Activated gamma-delta T cell treated with Interleukin-2 at 50 U/mL for 16 hours (primary cell): ENCODE measurements around the gene GLS.
"Not testable (repeated sequence)": the region's sequence is repeated elsewhere in the genome, so short reads cannot be mapped to it uniquely, and the experiment has no call there.

ENCODE experiments used
- DNase-seq: peaks from one replicate; pipeline ENCODE4 v3.0.0-alpha.2; 2020

The GLS gene

GRCh38 chr2:190858817-190859216, 21.8 kb upstream of the GLS start:
- DNase-seq, result no peak

DNA sequence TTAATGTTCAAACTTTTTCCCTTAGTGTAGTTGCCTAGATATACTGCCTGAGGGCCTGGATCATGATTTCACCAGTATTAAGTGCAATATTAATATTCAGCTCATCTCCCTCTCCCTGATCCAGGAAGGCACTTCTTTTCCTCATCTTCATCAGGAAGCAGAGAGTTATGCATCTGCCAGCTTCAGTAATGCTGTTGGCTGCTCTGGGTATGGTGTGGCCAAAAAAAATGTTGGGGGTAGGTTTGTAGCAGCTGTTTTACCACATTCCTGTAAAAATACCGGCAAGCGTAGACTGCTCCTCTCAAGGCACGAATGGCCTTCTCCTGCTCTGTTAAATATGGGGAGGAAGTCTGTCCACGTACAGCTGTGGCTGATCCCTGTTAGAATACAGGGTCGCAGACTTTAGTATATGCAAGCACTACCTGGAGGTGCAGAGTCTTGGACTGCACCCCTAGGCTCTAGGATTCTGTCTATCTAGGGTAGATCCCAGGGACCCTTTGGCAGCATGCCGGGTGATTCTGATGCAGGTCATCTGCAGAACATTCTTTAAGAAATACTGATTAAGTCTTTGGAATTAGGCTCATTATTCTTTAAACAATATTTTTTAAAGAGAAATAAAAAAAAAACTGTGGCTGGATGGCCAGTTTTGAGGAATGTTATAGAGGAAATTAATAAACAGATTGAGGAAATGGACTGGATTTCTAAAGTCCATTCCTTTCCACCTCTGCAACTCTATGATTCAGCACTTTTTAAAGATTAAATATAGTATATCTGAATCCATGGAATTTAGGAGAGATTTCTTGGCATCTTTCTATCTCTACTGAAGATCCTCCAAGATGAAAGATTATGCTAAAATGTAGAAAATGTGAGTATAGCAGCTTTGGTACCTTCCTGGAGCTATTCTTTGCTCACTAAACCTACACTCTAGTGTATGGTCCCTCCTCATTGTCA, 21.0 kb upstream of the GLS start:
- DNase-seq, result no peak

- DNase-seq, result no peak
Measured at GRCh38 chr2:190860985-190861680, 19.5 kb upstream of the GLS start.

DNA sequence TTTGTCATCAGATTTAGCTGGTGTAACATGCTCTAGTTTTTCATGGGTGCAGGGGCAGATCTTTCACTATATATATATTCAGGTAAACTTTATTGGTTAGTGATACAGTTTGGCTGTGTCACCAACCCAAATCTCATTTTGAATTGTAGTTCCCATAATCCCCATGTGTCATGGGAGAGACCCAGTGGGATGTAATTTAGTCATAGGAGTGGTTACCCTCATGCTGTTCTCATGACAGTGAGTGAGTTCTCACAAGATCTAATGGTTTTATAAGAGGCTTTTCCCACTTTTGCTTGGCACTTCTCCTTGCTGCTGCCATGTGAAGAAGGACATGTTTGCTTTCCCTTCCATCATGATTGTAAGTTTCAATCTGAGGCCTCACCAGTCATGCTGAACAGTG, 18.5 kb upstream of the GLS start:
- not testable (repeated sequence) for DNase-seq

DNA sequence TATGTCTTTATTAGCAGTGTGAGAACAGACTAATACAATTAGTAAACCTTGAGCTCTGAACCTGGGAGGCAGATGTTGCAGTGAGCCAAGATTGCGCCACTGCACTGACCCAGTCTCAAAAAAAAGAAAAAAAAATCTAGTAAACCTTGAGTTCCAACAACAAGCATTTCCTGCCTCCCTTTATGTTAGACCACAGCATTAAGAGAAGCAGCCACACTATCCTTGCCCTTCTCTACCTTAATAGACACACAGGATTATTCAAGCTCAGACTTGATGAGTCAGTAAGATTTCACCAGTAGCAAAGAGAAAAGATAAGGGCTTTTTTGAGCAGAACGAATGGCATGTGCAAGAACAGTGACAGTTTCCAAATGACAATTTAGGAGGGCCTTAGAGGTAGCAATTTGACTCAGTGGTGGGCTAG, 18.0 kb upstream of the GLS start:
- DNase-seq, result no peak

DNA sequence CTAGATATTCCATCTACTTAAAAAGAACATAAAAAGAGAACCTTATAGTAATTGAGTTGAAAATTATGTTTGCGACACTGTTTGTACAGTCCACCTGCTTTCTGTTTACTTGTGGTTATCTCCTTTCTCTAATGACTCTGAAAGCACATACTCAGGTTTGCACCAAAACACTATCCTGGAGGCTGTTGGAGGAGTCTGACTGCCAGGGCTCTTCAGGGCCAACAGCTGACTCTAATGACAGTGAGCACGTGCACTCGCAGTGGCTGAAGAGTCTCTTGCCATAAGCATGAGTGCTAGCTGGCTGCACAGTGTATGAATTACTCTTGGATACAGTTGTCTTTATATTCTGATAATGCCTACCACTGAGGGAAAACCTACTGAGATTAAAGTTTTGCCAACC, 16.7 kb upstream of the GLS start:
- DNase-seq, result no peak

DNA sequence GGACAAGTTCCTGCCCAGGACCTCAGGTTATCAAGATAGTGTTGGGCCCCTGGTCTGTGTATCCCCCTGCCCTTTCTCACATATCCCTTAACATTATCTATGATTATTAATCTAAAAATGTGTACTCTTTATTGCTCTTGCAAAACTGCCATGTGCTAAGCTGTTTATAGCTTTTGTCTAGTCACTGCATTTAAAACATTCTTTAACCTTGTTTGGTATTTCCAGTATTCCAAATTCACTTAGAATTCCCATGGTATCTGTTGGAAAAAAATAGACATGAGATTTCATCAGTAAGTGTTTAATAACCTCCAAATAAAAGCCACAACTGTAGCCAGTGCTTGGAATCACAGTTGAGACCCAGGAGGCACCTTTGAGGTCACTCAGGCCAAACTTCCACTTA, 16.2 kb upstream of the GLS start:
- DNase-seq, result no peak

- no peak for DNase-seq
Measured at GRCh38 chr2:190867212-190867611, 13.4 kb upstream of the GLS start.

DNA sequence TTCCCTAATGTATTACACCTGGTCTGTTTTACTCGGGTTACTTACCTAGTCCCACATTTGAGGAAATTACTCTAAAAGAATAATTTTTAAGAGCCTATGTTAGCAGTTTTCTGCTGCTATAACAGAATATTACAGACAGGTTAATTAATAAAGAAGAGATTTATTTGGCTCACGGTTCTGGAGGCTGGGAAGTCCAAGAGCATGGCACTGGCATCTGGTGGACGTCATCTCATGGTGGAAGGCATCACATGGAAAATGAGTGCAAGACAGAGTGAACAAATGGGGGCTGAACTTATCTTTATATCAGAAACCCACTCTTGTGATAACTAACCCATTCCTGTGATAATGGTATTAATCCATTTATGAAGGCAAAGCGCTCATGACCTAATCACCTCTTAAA, 12.8 kb upstream of the GLS start:
- no peak for DNase-seq

- DNase-seq, result no peak
Measured at GRCh38 chr2:190869721-190870120, 10.9 kb upstream of the GLS start.

DNA sequence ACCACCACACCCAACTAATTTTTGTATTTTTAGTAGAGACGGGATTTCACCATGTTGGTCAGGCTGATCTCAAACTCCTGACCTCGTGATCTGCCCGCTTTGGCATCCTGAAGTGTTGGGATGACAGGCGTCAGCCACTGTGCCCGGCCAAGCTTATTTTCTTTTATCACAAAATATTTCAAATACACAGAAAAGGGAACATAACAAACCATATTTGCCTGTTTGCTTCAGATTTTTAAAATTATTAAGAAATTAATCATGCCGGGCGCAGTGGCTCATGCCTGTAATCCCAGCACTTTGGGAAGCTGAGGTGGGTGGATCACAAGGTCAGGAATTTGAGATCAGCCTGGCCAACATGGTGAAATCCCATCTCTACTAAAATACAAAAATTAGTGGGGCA, 7.2 kb upstream of the GLS start:
- DNase-seq, result not testable (repeated sequence)

- peak; percentile 14 for DNase-seq
Measured at GRCh38 chr2:190875891-190876290, 4.7 kb upstream of the GLS start.

DNA sequence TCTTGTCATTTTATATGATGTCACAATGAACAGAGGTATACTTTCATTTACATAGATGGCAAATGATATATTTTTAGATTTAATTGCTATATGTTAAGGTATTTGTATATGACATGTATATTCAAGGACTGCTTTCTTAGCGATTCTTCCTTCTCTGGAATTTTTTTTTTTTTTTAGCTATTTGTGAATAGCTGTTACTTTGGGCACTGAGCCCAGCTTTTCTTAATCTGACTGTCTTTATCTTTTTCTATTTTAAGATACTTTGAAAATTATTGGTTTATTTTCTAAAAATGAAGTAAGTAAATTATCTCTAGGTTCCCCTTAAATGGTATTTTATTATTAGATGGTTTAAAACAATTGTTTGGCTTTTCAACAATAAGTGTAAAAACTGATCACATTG, 4.0 kb upstream of the GLS start:
- no peak for DNase-seq

DNA sequence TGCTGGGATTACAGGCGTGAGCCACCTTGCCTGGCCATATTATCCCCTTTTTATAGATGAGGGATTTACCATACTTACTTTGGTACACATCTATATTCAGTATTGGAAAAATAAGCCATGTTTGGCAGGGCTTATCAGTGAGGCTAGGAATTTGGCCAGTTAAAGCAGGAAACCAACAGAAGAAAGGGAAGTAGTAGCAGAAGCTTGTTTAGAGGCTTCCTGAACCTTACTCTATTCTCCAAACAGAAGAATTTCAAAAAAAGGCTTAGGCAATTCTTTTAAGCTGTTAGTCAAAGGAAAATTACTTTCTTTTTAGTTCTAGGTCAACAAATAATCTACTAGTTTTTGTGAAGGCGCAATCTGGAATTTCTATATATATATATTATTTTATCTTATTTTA, 3.2 kb upstream of the GLS start:
- no peak for DNase-seq

DNA sequence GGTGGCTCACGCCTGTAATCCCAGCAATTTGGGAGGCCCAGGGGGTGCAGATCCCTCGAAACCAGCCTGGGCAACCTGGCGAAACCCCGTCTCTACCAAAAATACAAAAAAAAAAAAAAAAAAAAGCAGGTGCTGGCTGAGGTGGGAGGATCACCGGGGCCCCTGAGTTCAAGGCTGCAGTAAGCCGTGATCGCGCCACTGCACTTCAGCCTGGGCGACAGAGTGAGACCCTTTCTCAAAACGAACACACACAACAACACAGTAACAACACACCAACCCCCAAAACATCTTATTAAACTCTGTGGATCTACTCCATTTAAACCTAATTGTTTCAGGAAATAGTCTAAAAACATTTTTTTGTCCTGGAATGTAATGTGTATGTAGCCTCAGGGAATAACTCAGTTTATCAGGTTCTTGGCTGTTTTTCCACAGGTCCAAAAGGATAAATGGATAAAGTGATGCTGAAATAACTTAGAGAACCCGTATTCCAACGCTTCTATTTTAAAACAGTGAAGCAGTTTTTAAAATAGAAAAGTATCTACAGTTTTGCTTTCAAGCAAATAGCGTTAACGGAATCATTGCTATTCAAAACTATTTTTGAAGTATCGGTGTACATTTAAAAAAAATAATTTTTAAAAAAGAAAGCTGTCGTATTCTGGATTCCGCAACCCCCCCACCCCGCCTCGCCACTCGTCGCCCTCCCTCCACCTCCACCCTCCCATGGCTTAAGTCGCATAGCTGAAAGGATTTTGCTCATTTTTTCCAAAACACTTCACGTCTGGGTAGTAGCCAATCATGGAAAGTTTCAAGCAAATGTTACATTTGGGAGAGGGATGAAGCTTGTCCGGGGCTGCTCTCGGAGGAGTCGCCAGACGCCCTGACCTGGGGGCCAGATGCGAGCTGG, 895 bp upstream of the GLS start:
- DNase-seq, result peak; percentile 23

GRCh38 chr2:190881084-190881597, 520 bp downstream of the GLS start:
- no peak for DNase-seq

DNA sequence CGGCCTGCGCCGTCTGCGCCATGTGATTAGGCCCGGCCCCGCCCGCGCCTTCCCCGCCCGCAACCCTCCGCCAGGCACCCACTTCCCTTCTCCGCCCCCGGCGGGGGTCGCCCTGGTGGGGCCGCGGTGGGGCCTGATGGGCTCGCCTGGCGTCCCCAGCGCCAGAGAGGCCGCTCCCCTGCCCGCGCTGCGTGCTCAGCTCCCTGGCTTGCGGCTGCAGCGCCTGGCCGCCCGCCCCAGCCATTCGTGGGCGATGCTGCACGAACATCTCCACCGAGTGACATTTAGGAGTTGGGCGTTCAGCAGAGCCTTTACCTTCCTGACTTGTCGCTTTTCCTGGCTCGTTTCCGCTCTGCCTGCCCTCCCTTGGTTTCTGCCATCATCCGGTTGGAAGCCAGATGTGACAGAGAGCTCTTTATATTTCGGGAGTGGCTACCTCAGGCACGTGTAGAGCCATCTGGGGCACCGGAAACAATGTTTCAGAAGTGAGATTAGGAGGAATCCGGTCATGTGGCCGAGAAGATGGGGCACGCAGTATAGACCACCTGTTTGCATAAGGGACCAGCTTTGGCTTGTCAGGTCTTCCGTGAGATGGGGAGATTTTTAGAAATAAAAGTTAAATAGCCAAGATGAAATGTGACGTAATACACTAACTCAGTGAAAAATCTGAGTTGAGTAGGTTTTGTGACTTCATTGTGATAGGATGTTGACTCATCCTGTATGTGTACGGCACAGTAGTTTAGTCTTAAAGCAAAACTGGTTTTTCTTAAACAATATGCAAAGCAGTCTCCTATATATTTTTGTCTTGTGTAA, 1.2 kb downstream of the GLS start:
- peak; percentile 63 for DNase-seq

DNA sequence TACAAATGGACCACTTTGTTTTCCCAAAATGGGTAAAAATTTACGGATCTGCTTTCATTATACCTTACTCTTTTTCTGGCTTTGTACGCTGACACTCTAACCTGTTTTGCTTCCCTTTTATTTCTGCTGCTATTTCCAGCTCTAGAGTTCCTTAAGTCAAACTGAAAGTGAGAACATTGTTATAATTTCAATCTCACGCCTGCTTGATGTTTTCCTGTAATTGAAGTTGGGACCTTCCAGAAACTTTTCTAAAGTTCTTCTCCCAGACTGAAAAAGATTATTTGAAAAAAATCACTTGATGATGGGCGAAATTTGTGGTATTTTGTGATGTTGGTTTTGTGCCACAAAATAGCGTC, 1.8 kb downstream of the GLS start:
- no peak for DNase-seq

GRCh38 chr2:190882856-190883582, 2.4 kb downstream of the GLS start:
- DNase-seq, result no peak

DNA sequence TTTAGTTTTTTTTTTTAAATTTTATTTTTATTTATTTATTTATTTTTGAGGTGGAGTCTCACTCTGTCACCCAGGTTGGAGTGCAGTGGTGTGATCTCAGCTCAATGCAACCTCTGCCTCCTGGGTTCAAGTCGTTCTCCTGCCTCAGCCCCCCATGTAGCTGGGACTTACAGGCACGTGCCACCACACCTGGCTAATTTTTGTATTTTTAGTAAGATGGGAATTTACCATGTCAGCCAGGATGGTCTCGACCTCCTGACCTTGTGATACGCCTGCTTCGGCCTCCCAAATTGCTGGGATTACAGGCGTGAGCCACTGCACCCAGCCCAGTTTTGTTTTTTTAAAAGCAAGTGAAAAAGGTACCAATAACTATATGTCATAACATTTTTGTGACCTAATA, 5.2 kb downstream of the GLS start:
- not testable (repeated sequence) for DNase-seq

- no peak for DNase-seq
Measured at GRCh38 chr2:190887089-190887488, 6.5 kb downstream of the GLS start.
